AG04449 (cell line): ENCODE data around the gene S100A10.

ENCODE experiments used
- CTCF ChIA-PET: fragments of 350-600 bp; formaldehyde crosslinking; extraction: SDS; loops from one replicate; lab custom pipeline; 2021; ENCODE audit warnings: antibody characterized with exemption; lab: Yijun Ruan, JAX
- POLR2A ChIA-PET: fragments of 400-600, 350-600 bp; formaldehyde crosslinking; extraction: SDS; loops from one replicate; lab custom pipeline; 2020; ENCODE audit warnings: antibody characterized with exemption, inconsistent platforms; lab: Yijun Ruan, JAX
- DNase-seq: peaks from one replicate; pipeline ENCODE4 v3.0.0-alpha.2; 2010; ENCODE audit warnings: low read depth, low spot score
- H3K4me3 ChIP-seq: 2 replicates; pipeline ENCODE4 v1.5.1; 2011; ENCODE audit warnings: low read depth, mild to moderate bottlenecking, control low read depth, low read length
- CTCF ChIP-seq: IDR thresholded peaks from one replicate; pipeline ENCODE4 v1.5.1; 2011; ENCODE audit warnings: mild to moderate bottlenecking, moderate library complexity, low read length, control low read depth, inconsistent platforms; ENCODE audit not compliant: insufficient read depth; ENCODE audit errors: missing control alignments

Gene S100A10

GRCh38 chr1:151989211-151989862, 4.3 kb downstream of the S100A10 start:
- CTCF ChIA-PET: interaction anchor here (0.9 to 12.8 kb wide), 8 partner anchors 9 to 101 kb away, joined by 3 to 120 read pairs (median 6); no protein-coding TSS in a partner anchor
- H3K4me3 ChIP-seq: peak overlapping the region; percentile 16
- POLR2A ChIA-PET: interaction anchor here (0.8 to 1.7 kb wide), 8 partner anchors 9 to 80 kb away, joined by 3 to 8 read pairs (median 4); partner anchors contain the start of gene THEM4
- DNase-seq: no peak
- no peak for TF ChIP-seq CTCF

GRCh38 chr1:151988405-151988923, 5.2 kb downstream of the S100A10 start:
- DNase-seq: no peak
- ChIA-PET POLR2A (interaction anchor here (0.5 to 2.4 kb wide), 7 partner anchors 8 to 403 kb away, joined by 3 to 10 read pairs (median 5); no protein-coding TSS in a partner anchor), CTCF (interaction anchor here (1.3 to 12.8 kb wide), 6 partner anchors 13 to 47 kb away, joined by 3 to 120 read pairs (median 8); no protein-coding TSS in a partner anchor)
- H3K4me3 ChIP-seq: peak overlapping the region; percentile 16
- no peak for TF ChIP-seq CTCF

DNA sequence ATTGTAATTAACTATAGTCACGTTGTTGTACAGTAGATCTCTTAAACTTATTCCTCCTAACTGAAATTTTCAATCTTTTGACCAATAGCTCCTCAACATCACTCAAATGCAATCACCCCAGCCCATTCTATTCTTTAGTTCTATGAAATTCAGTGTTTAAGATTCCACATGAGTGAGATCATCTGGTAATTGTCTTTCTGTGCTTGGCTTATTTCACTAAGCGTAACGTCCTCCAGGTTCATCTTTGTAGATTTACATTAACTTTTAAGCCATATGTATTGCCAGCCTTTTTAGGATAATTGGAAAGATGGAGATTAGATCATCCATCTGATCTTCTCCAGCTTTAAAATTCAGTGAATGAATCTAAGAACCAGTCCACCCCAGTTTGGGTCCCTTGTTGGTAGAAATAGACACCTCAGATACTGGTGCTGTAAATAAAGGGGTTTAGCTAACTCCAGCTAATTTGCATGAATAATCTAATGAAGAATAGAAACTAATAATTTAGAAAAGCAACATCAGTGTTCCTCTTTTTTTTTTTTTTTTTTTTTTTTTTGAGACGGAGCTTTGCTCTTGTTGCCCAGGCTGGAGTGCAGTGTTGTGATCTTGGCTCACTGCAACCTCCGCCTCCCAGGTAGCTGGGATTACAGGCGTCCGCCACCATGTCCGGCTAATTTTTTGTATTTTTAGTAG, 7.0 kb downstream of the S100A10 start:
- no peak overlapping the region for H3K4me3 ChIP-seq
- DNase-seq: no peak
- ChIA-PET CTCF (interaction anchor here (1.0 to 12.8 kb wide), 8 partner anchors 9 to 471 kb away, joined by 3 to 120 read pairs (median 6); no protein-coding TSS in a partner anchor), POLR2A (interaction anchor here (2.4 kb wide), 1 partner anchor 9 kb away, joined by 10 read pairs; no protein-coding TSS in a partner anchor)
- TF ChIP-seq CTCF: no peak

- no peak overlapping the region for H3K4me3 ChIP-seq
- ChIA-PET CTCF (interaction anchor here (0.9 to 12.8 kb wide), 9 partner anchors 8 to 52 kb away, joined by 3 to 120 read pairs (median 3); no protein-coding TSS in a partner anchor), POLR2A (no interaction called here)
- no peak for TF ChIP-seq CTCF
- DNase-seq: no peak
Measured at GRCh38 chr1:151985768-151986167, 7.9 kb downstream of the S100A10 start.

GRCh38 chr1:151985270-151985669, 8.4 kb downstream of the S100A10 start:
- no peak for TF ChIP-seq CTCF
- ChIA-PET CTCF (interaction anchor here (0.9 to 12.8 kb wide), 5 partner anchors 11 to 52 kb away, joined by 3 to 120 read pairs (median 5); no protein-coding TSS in a partner anchor), POLR2A (no interaction called here)
- no peak overlapping the region for H3K4me3 ChIP-seq
- no peak for DNase-seq
